HUES6 (cell line): ENCODE results near the gene EHMT1.
A peak's percentile ranks its signal among the peaks of the same experiment; 100 is the strongest.
"Not testable (repeated sequence)": the region's sequence is repeated elsewhere in the genome, so short reads cannot be mapped to it uniquely, and the experiment has no call there.

Source experiments
- H3K27ac ChIP-seq: 2 replicates; pipeline ENCODE4 v1.7.0; 2013; ENCODE audit warnings: low read depth, mild to moderate bottlenecking, low read length, inconsistent platforms
- H3K27me3 ChIP-seq: 2 replicates; pipeline ENCODE4 v1.6.1; 2013; ENCODE audit warnings: low read length; ENCODE audit not compliant: control insufficient read depth, insufficient read depth
- H3K36me3 ChIP-seq: 2 replicates; pipeline ENCODE4 v1.6.1; 2013; ENCODE audit warnings: low read length; ENCODE audit not compliant: control insufficient read depth, insufficient read depth
- H3K4me1 ChIP-seq: 2 replicates; pipeline ENCODE4 v1.6.1; 2013; ENCODE audit warnings: low read length; ENCODE audit not compliant: control insufficient read depth, insufficient read depth
- H3K4me3 ChIP-seq: 2 replicates; pipeline ENCODE4 v1.5.1; 2013; ENCODE audit warnings: low read depth, low read length
- H3K9ac ChIP-seq: one replicate; pipeline ENCODE4 v1.6.1; 2013; ENCODE audit warnings: mild to moderate bottlenecking, low read length
- H3K9me3 ChIP-seq: 2 replicates; pipeline ENCODE4 v1.6.1; 2013; ENCODE audit warnings: low read depth, low read length; ENCODE audit not compliant: control insufficient read depth, insufficient read depth

Gene EHMT1

DNA sequence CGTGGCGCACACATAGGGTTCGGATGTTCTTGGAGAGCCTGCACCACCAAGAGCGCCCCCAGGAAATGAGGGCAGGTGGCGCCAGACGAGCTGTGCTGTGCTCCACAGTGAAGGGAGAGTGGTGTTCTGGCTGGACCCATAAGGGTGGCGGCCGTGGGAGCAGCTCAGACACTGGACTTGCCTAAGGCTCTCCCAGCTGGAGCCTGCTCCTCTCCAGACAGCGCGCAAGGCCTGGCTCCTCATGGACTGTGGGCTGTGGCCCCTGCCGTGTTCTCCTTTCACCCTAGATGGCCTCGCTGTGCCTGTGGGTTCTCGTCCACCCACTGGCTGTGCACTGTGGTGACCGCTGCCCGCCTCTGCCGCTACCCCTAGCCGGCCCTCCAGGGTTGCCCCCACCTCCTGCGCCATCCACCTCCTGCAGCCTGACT lies 92.9 kb downstream of the EHMT1 start:
- Histone ChIP-seq H3K36me3 (peaks cover 43% of the 10 kb centered on the region), H3K9ac (no peak overlapping the region), H3K4me1 (peaks cover 7% of the 10 kb centered on the region), H3K27me3 (no peaks in the 10 kb centered on the region), H3K9me3 (peaks cover 4% of the 10 kb centered on the region; the same call in 1 of the 2 replicates), H3K4me3 (no peak overlapping the region), H3K27ac (no peak overlapping the region)

DNA sequence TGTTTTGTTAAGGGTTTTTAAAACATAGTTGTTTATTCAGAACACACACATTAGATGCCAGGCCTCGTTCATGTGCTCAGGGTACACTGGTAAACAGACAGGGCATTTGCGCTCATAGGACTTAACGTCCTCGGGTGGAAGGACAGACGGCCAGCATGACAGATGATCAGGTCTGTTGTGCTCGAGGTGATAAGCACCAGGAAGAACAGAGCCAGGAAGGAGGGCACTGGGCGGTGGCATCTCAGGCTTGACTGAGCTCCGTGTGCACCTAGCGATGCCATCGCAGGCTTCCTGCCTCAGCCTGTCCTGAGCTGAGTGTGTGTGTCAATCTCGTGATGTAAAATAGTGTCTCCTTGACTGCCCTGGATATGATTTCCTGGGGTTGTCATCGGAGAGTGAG lies 96.5 kb downstream of the EHMT1 start:
- no peaks in the 10 kb centered on the region for H3K27me3 ChIP-seq
- H3K4me3 ChIP-seq = no peak overlapping the region
- H3K9ac ChIP-seq = no peak overlapping the region
- no peaks in the 10 kb centered on the region for H3K4me1 ChIP-seq
- H3K9me3 ChIP-seq = peaks cover 9% of the 10 kb centered on the region; the same call in 1 of the 2 replicates
- no peak overlapping the region for H3K27ac ChIP-seq
- H3K36me3 ChIP-seq = peaks cover 70% of the 10 kb centered on the region

DNA sequence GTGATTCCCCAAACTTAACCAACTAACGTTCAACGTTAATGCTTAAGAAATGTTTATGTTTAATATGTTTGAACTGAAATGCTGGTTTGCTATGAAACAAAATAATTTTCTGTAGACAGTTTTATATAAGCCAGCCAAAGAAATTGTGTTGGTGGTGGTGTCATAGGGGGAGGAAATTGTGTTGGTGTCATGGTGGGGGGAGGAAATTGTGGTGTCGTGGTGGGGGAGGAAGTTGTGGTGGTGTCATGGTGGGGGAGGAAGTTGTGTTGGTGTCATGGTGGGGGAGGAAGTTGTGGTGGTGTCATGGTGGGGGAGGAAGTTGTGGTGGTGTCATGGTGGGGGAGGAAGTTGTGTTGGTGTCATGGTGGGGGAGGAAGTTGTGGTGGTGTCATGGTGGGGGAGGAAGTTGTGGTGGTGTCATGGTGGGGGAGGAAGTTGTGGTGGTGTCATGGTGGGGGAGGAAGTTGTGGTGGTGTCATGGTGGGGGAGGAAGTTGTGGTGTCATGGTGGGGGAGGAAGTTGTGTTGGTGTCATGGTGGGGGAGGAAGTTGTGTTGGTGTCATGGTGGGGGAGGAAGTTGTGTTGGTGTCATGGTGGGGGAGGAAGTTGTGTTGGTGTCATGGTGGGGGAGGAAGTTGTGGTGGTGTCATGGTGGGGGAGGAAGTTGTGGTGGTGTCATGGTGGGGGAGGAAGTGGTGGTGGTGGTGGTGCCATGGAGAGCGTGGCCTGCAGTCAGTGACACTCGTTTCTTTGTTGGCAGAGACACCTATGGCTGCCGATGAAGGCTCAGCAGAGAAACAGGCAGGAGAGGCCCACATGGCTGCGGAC lies 97.3 kb downstream of the EHMT1 start:
- H3K27me3 ChIP-seq, H3K4me3 ChIP-seq, H3K27ac ChIP-seq, H3K9me3 ChIP-seq, H3K9ac ChIP-seq, H3K4me1 ChIP-seq: not testable (repeated sequence)
- peaks cover 74% of the 10 kb centered on the region for H3K36me3 ChIP-seq

DNA sequence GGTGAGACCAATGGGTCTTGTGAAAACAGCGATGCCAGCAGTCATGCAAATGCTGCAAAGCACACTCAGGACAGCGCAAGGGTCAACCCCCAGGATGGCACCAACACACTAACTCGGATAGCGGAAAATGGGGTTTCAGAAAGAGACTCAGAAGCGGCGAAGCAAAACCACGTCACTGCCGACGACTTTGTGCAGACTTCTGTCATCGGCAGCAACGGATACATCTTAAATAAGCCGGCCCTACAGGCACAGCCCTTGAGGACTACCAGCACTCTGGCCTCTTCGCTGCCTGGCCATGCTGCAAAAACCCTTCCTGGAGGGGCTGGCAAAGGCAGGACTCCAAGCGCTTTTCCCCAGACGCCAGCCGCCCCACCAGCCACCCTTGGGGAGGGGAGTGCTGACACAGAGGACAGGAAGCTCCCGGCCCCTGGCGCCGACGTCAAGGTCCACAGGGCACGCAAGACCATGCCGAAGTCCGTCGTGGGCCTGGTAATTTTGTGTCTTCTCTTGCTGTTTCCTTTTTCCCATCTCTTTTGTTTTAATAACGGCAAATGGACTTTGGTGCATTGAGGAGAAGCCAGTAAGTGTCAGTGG lies 98.0 kb downstream of the EHMT1 start:
- H3K27ac ChIP-seq = no peak overlapping the region
- no peak overlapping the region for H3K4me3 ChIP-seq
- H3K4me1 ChIP-seq = no peaks in the 10 kb centered on the region
- peaks cover 67% of the 10 kb centered on the region for H3K36me3 ChIP-seq
- H3K9ac ChIP-seq = no peak overlapping the region
- no peaks in the 10 kb centered on the region for H3K27me3 ChIP-seq
- peaks cover 9% of the 10 kb centered on the region; the same call in 1 of the 2 replicates for H3K9me3 ChIP-seq

DNA sequence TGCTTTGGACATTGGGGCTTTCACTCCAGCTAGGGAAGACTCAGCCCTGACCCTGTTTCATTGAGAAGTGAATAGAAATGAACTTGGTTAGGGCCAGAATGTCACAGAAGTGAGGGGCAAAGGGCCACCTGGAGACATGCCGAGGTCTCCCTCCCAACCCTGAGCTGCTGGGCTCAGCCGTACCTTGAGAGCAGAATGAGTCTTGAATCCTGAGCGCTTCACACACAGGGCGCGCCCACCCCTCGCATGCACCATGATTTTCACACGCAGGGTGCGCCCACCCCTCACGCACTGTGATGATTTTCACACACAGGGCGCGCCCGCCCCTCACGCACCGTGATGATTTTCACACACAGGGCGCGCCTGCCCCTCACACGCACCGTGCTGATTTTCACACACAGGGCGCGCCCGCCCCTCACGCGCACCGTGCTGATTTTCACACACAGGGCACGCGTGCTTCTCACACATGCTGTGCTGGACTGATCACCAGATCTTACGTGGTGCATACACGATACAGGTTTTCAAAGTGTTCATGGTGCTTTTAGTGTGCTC lies 99.0 kb downstream of the EHMT1 start:
- peaks cover 9% of the 10 kb centered on the region; the same call in 1 of the 2 replicates for H3K9me3 ChIP-seq
- no peak overlapping the region for H3K27ac ChIP-seq
- H3K36me3 ChIP-seq = peaks cover 60% of the 10 kb centered on the region
- peaks cover 5% of the 10 kb centered on the region; the same call in 1 of the 2 replicates for H3K4me1 ChIP-seq
- no peak overlapping the region for H3K9ac ChIP-seq
- H3K27me3 ChIP-seq = no peaks in the 10 kb centered on the region
- no peak overlapping the region for H3K4me3 ChIP-seq

DNA sequence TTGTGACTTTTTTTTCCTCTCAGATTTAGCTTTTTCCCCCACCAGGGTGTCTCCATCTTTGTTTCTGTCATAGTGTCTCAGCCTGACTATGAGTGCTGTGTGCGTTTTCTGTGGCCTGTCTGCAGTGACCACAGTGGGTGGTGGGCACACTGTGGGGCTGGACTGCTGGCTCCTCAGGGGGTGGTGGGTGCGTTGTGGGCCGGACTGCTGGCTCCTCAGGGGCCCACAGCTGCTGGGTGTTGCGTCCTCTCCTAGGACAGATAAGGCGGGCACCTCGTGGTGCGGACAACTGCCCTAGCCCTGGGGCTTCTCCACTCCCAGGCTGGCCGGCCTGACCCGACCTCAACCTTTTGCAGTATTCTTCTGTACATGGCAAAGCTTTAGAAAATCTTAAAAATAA lies 100.4 kb downstream of the EHMT1 start:
- Histone ChIP-seq H3K4me3 (no peak overlapping the region), H3K4me1 (peaks cover 13% of the 10 kb centered on the region), H3K9ac (no peak overlapping the region), H3K36me3 (peaks cover 56% of the 10 kb centered on the region), H3K9me3 (peaks cover 9% of the 10 kb centered on the region; the same call in 1 of the 2 replicates), H3K27me3 (no peaks in the 10 kb centered on the region), H3K27ac (no peak overlapping the region)

DNA sequence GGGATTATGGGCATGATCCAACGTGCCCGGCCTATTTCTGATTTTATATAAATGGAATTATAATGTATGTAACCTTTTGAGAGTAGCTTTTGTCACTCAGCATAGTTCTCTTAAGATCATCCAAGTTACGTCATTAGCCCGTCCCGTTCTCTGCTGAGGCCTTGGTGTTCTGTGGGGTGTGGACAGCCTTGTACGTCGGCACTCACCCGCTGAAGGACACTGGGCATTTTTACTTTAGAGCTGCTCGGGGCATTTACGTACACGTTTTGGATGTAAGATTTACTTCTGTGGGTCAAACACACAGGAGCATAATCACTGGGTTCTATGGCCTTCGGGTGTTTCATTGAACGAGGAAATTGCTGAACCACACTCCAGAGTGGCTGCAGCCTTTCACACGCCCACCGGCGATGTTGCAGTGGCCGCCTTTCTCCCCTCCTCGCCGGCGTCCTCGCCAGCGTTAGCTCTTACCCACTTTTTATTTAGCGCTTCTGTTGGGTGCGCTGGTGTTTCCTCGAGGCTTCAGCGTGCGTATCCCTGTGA lies 101.8 kb downstream of the EHMT1 start:
- Histone ChIP-seq H3K36me3 (peaks cover 51% of the 10 kb centered on the region), H3K9ac (no peak overlapping the region), H3K27me3 (no peaks in the 10 kb centered on the region), H3K9me3 (peaks cover 5% of the 10 kb centered on the region; the same call in 1 of the 2 replicates), H3K4me1 (peaks cover 18% of the 10 kb centered on the region), H3K27ac (no peak overlapping the region), H3K4me3 (no peak overlapping the region)

DNA sequence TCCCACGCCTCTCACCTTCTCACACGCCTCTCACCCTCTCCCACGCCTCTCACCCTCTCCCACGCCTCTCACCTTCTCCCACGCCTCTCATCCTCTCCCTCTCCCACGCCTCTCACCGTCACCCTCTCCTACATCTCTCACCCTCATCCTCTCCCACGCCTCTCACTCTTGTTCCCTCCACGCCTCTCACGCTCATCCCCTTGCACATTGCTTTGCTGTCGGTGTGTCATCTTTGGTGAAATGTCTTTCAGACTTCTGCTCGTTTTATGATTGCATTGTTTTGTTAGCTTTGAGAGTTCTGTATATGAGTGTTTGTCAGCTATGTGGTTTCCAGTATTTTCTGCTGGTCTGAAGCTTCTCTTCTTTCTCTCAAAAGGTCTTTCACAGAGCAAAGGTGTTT lies 102.7 kb downstream of the EHMT1 start:
- H3K4me1 ChIP-seq = peaks cover 18% of the 10 kb centered on the region
- peaks cover 53% of the 10 kb centered on the region for H3K36me3 ChIP-seq

DNA sequence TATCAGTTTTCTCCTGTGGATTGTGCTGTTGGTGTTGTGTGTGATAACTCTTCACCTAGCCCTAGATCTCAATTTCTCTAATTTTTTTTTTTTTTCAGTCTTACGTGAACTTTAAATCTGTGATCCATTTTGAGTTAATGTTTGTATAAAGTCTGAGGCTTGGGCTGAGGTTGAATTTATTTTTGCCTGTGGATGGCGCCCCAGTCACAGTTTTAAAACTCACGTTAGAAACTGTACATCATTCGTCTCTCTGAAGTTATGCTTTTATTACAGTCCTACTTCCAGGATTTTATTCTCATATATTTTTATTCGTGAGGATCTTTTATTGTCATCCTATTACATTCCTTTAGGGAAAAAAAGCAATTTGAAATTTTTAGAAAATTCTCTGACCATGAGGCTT lies 103.1 kb downstream of the EHMT1 start:
- Histone ChIP-seq H3K4me3 (no peak overlapping the region), H3K36me3 (peaks cover 52% of the 10 kb centered on the region), H3K4me1 (peaks cover 18% of the 10 kb centered on the region), H3K9ac (no peak overlapping the region), H3K27me3 (no peaks in the 10 kb centered on the region), H3K9me3 (peaks cover 5% of the 10 kb centered on the region; the same call in 1 of the 2 replicates), H3K27ac (no peak overlapping the region)

More for the DNA sequence above, 102.7 kb downstream of the EHMT1 start:
- H3K9ac ChIP-seq = no peak overlapping the region
- no peak overlapping the region for H3K27ac ChIP-seq
- H3K27me3 ChIP-seq = no peaks in the 10 kb centered on the region
- H3K9me3 ChIP-seq = peaks cover 5% of the 10 kb centered on the region; the same call in 1 of the 2 replicates
- H3K4me3 ChIP-seq = no peak overlapping the region

DNA sequence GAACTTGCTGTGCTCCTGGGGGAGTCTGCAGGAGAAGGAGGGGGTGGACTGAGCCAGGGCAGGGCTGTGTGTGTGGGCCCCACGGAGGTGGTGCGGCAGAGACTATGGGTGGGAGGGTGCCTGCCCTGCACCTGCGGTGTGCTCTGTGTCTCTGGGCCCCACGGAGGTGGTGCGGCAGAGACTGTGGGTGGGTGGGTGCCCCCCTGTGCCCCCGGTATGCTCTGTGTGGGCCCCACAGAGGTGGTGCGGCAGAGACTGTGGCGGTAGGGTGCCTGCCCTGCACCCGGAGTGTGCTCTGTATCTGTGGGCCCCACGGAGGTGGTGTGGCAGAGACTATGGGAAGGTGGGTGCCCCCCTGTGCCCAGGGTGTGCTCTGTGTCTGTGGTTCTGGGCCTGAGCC lies 103.7 kb downstream of the EHMT1 start:
- Histone ChIP-seq H3K4me1 (peaks cover 18% of the 10 kb centered on the region), H3K27ac (peak overlapping the region; percentile 46; the same call in 1 of the 2 replicates), H3K9me3 (peaks cover 5% of the 10 kb centered on the region; the same call in 1 of the 2 replicates), H3K27me3 (no peaks in the 10 kb centered on the region), H3K4me3 (no peak overlapping the region), H3K36me3 (peaks cover 46% of the 10 kb centered on the region), H3K9ac (no peak overlapping the region)

DNA sequence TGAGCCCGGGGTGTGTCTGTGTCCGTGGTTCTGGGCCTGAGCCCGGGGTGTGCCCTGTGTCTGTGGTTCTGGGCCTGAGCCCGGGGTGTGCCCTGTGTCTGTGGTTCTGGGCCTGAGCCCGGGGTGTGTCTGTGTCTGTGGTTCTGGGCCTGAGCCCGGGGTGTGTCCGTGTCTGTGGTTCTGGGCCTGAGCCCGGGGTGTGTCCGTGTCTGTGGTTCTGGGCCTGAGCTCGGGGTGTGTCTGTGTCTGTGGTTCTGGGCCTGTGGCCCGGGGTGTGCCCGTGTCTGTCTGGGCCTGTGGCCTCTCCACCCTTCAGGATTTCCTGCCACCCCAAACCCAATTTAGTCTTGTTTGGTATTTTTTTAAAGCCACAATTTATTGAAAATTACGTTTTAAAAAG lies 104.6 kb downstream of the EHMT1 start:
- H3K4me1 ChIP-seq = peaks cover 18% of the 10 kb centered on the region
- H3K9ac ChIP-seq, H3K27me3 ChIP-seq, H3K4me3 ChIP-seq, H3K9me3 ChIP-seq: not testable (repeated sequence)
- peaks cover 46% of the 10 kb centered on the region for H3K36me3 ChIP-seq
- H3K27ac ChIP-seq = peak overlapping the region; percentile 11; the same call in 1 of the 2 replicates
